Measurements from ENCODE around the gene TMA7.
"Not testable (repeated sequence)": the region's sequence is repeated elsewhere in the genome, so short reads cannot be mapped to it uniquely, and the experiment has no call there.

The TMA7 gene

GRCh38 chr3:48436477-48436787, 3.6 kb upstream of the TMA7 start:
- DNase-seq (ENCODE audit: low spot score): no peak

GRCh38 chr3:48436855-48437254, 3.2 kb upstream of the TMA7 start:
- no peak for DNase-seq (ENCODE audit: low spot score)

- no peak for DNase-seq (ENCODE audit: low spot score)
Observed at GRCh38 chr3:48437812-48438211, 2.2 kb upstream of the TMA7 start.

- DNase-seq (ENCODE audit: low spot score): peak; percentile 17
Observed at GRCh38 chr3:48440590-48440958, 517 bp downstream of the TMA7 start.

GRCh38 chr3:48441940-48442339, 1.9 kb downstream of the TMA7 start:
- DNase-seq (ENCODE audit: low spot score): no peak

GRCh38 chr3:48445277-48445882, 5.3 kb downstream of the TMA7 start:
- DNase-seq (ENCODE audit: low spot score): no peak

- no peak for DNase-seq (ENCODE audit: low spot score)
Observed at GRCh38 chr3:48446043-48446424, 6.0 kb downstream of the TMA7 start.

- peak; percentile 90 for DNase-seq (ENCODE audit: low spot score)
Observed at GRCh38 chr3:48446425-48447193, 6.6 kb downstream of the TMA7 start, which contains the start of gene ATRIP. Gene ATRIP (plus strand): TSS chr3:48446737. CDS start chr3:48446846, 109 bp downstream.

GRCh38 chr3:48451270-48451669, 11.2 kb downstream of the TMA7 start:
- DNase-seq (ENCODE audit: low spot score): no peak

- no peak for DNase-seq (ENCODE audit: low spot score)
Observed at GRCh38 chr3:48456456-48456855, 16.4 kb downstream of the TMA7 start.

- DNase-seq (ENCODE audit: low spot score): no peak
Observed at GRCh38 chr3:48459331-48459730, 19.3 kb downstream of the TMA7 start.

- DNase-seq (ENCODE audit: low spot score): no peak
Observed at GRCh38 chr3:48459773-48460516, 19.9 kb downstream of the TMA7 start.

- no peak for DNase-seq (ENCODE audit: low spot score)
Observed at GRCh38 chr3:48460517-48460902, 20.5 kb downstream of the TMA7 start.

GRCh38 chr3:48461767-48462166, 21.7 kb downstream of the TMA7 start:
- not testable (repeated sequence) for DNase-seq (ENCODE audit: low spot score)

- no peak for DNase-seq (ENCODE audit: low spot score)
Observed at GRCh38 chr3:48463703-48464102, 23.6 kb downstream of the TMA7 start.

GRCh38 chr3:48464713-48465221, 24.7 kb downstream of the TMA7 start:
- DNase-seq (ENCODE audit: low spot score): no peak

GRCh38 chr3:48465237-48465530, 25.1 kb downstream of the TMA7 start:
- no peak for DNase-seq (ENCODE audit: low spot score)

- DNase-seq (ENCODE audit: low spot score): peak; percentile 79
Observed at GRCh38 chr3:48465531-48466378, 25.7 kb downstream of the TMA7 start.

- DNase-seq (ENCODE audit: low spot score): no peak
Observed at GRCh38 chr3:48466386-48467109, 26.5 kb downstream of the TMA7 start.

- DNase-seq (ENCODE audit: low spot score): no peak
Observed at GRCh38 chr3:48467110-48467454, 27.0 kb downstream of the TMA7 start.

GRCh38 chr3:48467473-48468267, 27.6 kb downstream of the TMA7 start:
- no peak for DNase-seq (ENCODE audit: low spot score)

Measured in hematopoietic multipotent progenitor cell treated with erythropoietin and hydrocortisone succinate and interleukin-3 and kit ligand, for 15 days (in vitro differentiated cells).